Tibial artery (tissue), 4 donors: ENCODE results near the gene PEX19.

Experiments used
- DNase-seq, 2 donors: peaks; one replicate each; pipeline ENCODE4 v3.0.0-alpha.2; 2019
- H3K27ac ChIP-seq, 2 donors: fragments of 200-600 bp; sonication (generic) in 1 of 2; 1 replicate in 1 of 2; 2 replicates in 1 of 2; pipeline ENCODE4 v1.5.1; 2018 to 2019; ENCODE audit warnings: mild to moderate bottlenecking in 1 of 2
- H3K27me3 ChIP-seq, 2 donors: fragments of 200-600 bp; sonication (generic) in 1 of 2; one replicate each; pipeline versions ENCODE4 v1.5.1 to v1.6.0; 2016 to 2019
- H3K36me3 ChIP-seq, 3 donors: fragments of 200-600 bp; sonication (generic) in 2 of 3; one replicate each; pipeline ENCODE4 v1.5.1; 2016 to 2019; ENCODE audit warnings: mild to moderate bottlenecking in 2 of 3
- H3K4me1 ChIP-seq, 4 donors: fragments of 200-600 bp; sonication (generic) in 2 of 4; 1 replicate in 3 of 4; 2 replicates in 1 of 4; pipeline ENCODE4 v1.5.1; 2016 to 2019
- H3K4me3 ChIP-seq, 2 donors: fragments of 200-600 bp; sonication (generic) in 1 of 2; 1 replicate in 1 of 2; 2 replicates in 1 of 2; pipeline ENCODE4 v1.5.1; 2018 to 2019; ENCODE audit warnings: mild to moderate bottlenecking in 2 of 2
- H3K9me3 ChIP-seq, 3 donors: fragments of 200-600 bp; sonication (generic) in 1 of 3; one replicate each; pipeline ENCODE4 v1.5.1; 2016 to 2019
- CTCF ChIP-seq, 2 experiments: fragments of 200-600 bp in 1 of 2; fragments of 450-650 bp in 1 of 2; IDR thresholded peaks; one replicate each; pipeline ENCODE4 v1.5.1; 2017 to 2019; ENCODE audit warnings: antibody characterized with exemption in 2 of 2, mild to moderate bottlenecking in 1 of 2, moderate library complexity in 1 of 2
- intact Hi-C: fragments of 100-400 bp; cut with DNase I; formaldehyde crosslinking; loops from one replicate; pipeline ENCODE4 v1.15.0; 2023; ENCODE audit warnings: low total_unique reads

The PEX19 gene

GRCh38 chr1:160277987-160278386 lies 6.9 kb downstream of the PEX19 start:
- Histone ChIP-seq H3K27ac (no peak overlapping the region), H3K9me3 (no peaks in the 10 kb centered on the region), H3K27me3 (no peaks in the 10 kb centered on the region), H3K4me3 (no peak overlapping the region), H3K4me1 (peaks cover 0 to 4% (median 1%) of the 10 kb centered on the region in 4 donors), H3K36me3 (peaks cover 57 to 73% (median 60%) of the 10 kb centered on the region in 3 donors)
- intact Hi-C loops = no loop called here
- DNase-seq = no peak
- no peak for TF ChIP-seq CTCF (IDR thresholded peaks at IDR 0.05)

- TF ChIP-seq CTCF (IDR thresholded peaks at IDR 0.05) = no peak
- no peak for DNase-seq
- intact Hi-C loops = no loop called here
- Histone ChIP-seq H3K4me3 (no peak overlapping the region), H3K27ac (no peak overlapping the region), H3K9me3 (no peaks in the 10 kb centered on the region), H3K27me3 (no peaks in the 10 kb centered on the region), H3K4me1 (no peaks in the 10 kb centered on the region), H3K36me3 (peaks cover 51 to 70% (median 55%) of the 10 kb centered on the region in 3 donors)
These were observed 7.6 kb downstream of the PEX19 start for GRCh38 chr1:160277330-160277729.

GRCh38 chr1:160271025-160271424 lies 13.9 kb downstream of the PEX19 start:
- Histone ChIP-seq H3K4me3 (no peak overlapping the region), H3K36me3 (peaks cover 0 to 9% (median 0%) of the 10 kb centered on the region in 3 donors), H3K9me3 (no peaks in the 10 kb centered on the region), H3K27me3 (no peaks in the 10 kb centered on the region), H3K27ac (no peak overlapping the region), H3K4me1 (no peaks in the 10 kb centered on the region)
- no peak for DNase-seq
- TF ChIP-seq CTCF (IDR thresholded peaks at IDR 0.05) = no peak
- intact Hi-C loops = no loop called here

GRCh38 chr1:160267284-160267991 lies 17.5 kb downstream of the PEX19 start:
- Histone ChIP-seq H3K27ac (no peak overlapping the region), H3K4me3 (no peak overlapping the region), H3K36me3 (no peaks in the 10 kb centered on the region), H3K4me1 (peaks cover 0 to 6% (median 3%) of the 10 kb centered on the region in 4 donors), H3K27me3 (no peaks in the 10 kb centered on the region), H3K9me3 (no peaks in the 10 kb centered on the region)
- intact Hi-C loops = no loop called here
- no peak for DNase-seq
- no peak for TF ChIP-seq CTCF (IDR thresholded peaks at IDR 0.05)

GRCh38 chr1:160264795-160265307 lies 20.1 kb downstream of the PEX19 start:
- H3K27me3 ChIP-seq = no peaks in the 10 kb centered on the region
- H3K27ac ChIP-seq = no peak overlapping the region
- DNase-seq = no peak
- H3K4me1 ChIP-seq = peaks cover 0 to 21% (median 17%) of the 10 kb centered on the region in 4 donors
- intact Hi-C loops = no loop called here
- no peak overlapping the region for H3K4me3 ChIP-seq
- no peaks in the 10 kb centered on the region for H3K9me3 ChIP-seq
- no peaks in the 10 kb centered on the region for H3K36me3 ChIP-seq
- no peak for TF ChIP-seq CTCF (IDR thresholded peaks at IDR 0.05)
